Measurements from ENCODE around the gene CD101.
A peak's percentile ranks its signal among the peaks of the same experiment; 100 is the strongest.

The CD101 gene

DNA sequence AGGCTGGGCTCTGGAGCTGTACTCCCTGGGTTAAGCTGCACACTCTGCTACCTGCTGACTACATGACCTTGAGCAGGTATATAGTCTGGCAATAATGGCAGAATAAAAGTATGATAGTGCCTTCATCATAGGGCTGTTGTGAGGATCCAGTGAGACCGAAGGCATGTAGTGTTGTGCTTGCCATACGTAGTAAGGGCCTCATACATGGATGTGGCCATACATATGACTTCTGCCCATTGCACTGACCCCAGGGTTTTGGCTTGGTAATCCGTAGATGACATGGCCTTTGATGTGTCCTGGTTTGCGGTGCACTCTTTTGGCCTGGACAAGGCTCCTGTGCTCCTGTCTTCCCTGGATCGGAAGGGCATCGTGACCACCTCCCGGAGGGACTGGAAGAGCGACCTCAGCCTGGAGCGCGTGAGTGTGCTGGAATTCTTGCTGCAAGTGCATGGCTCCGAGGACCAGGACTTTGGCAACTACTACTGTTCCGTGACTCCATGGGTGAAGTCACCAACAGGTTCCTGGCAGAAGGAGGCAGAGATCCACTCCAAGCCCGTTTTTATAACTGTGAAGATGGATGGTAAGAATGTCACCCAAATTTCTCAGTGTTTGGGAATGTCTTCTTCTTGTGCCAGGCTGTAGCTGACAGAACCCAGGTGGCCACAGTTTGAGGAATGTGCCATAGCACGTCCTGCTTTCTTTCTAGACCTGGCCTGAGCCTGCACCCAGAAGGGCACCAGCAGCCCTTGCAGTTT lies 17.0 kb upstream of the CD101 start:
- Histone ChIP-seq H3K4me3 (ENCODE audit: severe bottlenecking) (no peak overlapping the region), H3K27ac (ENCODE audit: poor library complexity, severe bottlenecking) (no peak overlapping the region), H3K4me1 (ENCODE audit: insufficient read depth, poor library complexity, severe bottlenecking) (peaks cover 10% of the 10 kb centered on the region), H3K36me3 (ENCODE audit: low read depth) (peaks cover 27% of the 10 kb centered on the region), H3K27me3 (ENCODE audit: insufficient read depth, poor library complexity, severe bottlenecking) (no peaks in the 10 kb centered on the region), H3K9me3 (ENCODE audit: severe bottlenecking) (no peaks in the 10 kb centered on the region)
- DNase-seq (ENCODE audit: low spot score) (no peak), ATAC-seq (ENCODE audit: low read depth) (no peak)
- TF ChIP-seq, protein P1, sequence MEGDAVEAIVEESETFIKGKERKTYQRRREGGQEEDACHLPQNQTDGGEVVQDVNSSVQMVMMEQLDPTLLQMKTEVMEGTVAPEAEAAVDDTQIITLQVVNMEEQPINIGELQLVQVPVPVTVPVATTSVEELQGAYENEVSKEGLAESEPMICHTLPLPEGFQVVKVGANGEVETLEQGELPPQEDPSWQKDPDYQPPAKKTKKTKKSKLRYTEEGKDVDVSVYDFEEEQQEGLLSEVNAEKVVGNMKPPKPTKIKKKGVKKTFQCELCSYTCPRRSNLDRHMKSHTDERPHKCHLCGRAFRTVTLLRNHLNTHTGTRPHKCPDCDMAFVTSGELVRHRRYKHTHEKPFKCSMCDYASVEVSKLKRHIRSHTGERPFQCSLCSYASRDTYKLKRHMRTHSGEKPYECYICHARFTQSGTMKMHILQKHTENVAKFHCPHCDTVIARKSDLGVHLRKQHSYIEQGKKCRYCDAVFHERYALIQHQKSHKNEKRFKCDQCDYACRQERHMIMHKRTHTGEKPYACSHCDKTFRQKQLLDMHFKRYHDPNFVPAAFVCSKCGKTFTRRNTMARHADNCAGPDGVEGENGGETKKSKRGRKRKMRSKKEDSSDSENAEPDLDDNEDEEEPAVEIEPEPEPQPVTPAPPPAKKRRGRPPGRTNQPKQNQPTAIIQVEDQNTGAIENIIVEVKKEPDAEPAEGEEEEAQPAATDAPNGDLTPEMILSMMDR (IDR thresholded peaks at IDR 0.05; ENCODE audit: poor library complexity, severe bottlenecking), result no peak

DNA sequence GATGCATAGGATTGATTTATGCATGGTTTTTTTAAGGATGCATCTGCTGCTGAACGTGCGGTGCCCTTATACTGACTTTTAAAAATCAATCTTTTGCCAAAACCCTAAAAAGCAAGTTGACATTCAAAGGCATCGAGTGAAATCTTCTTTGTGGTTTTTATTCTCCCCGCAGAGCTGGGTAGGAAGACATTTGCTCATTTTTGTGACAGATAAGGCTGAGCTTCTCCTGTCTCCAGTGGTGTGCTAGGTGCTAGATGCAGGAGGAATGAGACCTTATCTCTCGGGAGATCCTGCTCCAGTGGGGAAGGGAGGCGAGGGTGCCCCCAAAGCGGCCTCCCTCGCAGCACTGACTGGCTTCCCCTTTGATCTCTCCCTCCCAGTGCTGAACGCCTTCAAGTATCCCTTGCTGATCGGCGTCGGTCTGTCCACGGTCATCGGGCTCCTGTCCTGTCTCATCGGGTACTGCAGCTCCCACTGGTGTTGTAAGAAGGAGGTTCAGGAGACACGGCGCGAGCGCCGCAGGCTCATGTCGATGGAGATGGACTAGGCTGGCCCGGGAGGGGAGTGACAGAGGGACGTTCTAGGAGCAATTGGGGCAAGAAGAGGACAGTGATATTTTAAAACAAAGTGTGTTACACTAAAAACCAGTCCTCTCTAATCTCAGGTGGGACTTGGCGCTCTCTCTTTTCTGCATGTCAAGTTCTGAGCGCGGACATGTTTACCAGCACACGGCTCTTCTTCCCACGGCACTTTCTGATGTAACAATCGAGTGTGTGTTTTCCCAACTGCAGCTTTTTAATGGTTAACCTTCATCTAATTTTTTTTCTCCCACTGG lies 14.9 kb upstream of the CD101 start:
- Histone ChIP-seq H3K4me1 (ENCODE audit: insufficient read depth, poor library complexity, severe bottlenecking) (peaks cover 27% of the 10 kb centered on the region), H3K36me3 (ENCODE audit: low read depth) (peaks cover 29% of the 10 kb centered on the region), H3K27me3 (ENCODE audit: insufficient read depth, poor library complexity, severe bottlenecking) (no peaks in the 10 kb centered on the region), H3K27ac (ENCODE audit: poor library complexity, severe bottlenecking) (no peak overlapping the region), H3K4me3 (ENCODE audit: severe bottlenecking) (no peak overlapping the region), H3K9me3 (ENCODE audit: severe bottlenecking) (no peaks in the 10 kb centered on the region)
- DNase-seq (ENCODE audit: low spot score) (no peak), ATAC-seq (ENCODE audit: low read depth) (no peak)
- TF ChIP-seq, protein P1 (IDR thresholded peaks at IDR 0.05; ENCODE audit: poor library complexity, severe bottlenecking), result no peak

DNA sequence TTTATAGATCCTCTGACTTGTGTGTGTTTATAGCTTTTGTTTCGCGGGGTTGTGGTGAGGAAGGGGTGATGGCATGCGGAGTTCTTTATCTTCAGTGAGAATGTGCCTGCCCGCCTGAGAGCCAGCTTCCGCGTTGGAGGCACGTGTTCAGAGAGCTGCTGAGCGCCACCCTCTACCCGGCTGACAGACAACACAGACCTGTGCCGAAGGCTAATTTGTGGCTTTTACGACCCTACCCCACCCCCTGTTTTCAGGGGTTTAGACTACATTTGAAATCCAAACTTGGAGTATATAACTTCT lies 14.4 kb upstream of the CD101 start:
- ATAC-seq (ENCODE audit: low read depth) (no peak), DNase-seq (ENCODE audit: low spot score) (no peak)
- Histone ChIP-seq H3K4me1 (ENCODE audit: insufficient read depth, poor library complexity, severe bottlenecking) (peaks cover 27% of the 10 kb centered on the region), H3K36me3 (ENCODE audit: low read depth) (peaks cover 30% of the 10 kb centered on the region), H3K9me3 (ENCODE audit: severe bottlenecking) (no peaks in the 10 kb centered on the region), H3K4me3 (ENCODE audit: severe bottlenecking) (no peak overlapping the region), H3K27me3 (ENCODE audit: insufficient read depth, poor library complexity, severe bottlenecking) (no peaks in the 10 kb centered on the region), H3K27ac (ENCODE audit: poor library complexity, severe bottlenecking) (no peak overlapping the region)
- TF ChIP-seq, protein P1 (IDR thresholded peaks at IDR 0.05; ENCODE audit: poor library complexity, severe bottlenecking), result no peak

DNA sequence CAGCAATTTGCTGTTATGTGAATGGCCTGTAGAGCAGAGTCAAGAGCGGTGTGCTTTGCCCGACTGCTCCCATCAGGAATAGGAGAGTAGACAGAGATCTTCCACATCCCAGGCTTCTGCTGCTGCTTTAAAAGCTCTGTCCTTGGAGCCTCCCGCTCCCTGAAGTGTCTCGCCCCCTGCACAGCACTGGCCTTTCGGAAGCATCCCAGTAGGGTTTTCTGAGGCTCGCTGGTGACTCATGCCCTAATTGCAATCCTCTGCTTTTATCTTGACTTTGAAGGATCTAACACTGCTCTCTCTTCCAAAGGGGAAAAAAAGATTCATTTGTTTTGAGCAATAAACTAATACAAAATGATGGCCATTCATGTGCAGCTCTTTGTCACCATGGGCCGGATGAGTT lies 13.3 kb upstream of the CD101 start:
- Histone ChIP-seq H3K27me3 (ENCODE audit: insufficient read depth, poor library complexity, severe bottlenecking) (no peaks in the 10 kb centered on the region), H3K27ac (ENCODE audit: poor library complexity, severe bottlenecking) (peak overlapping the region; percentile 75), H3K4me1 (ENCODE audit: insufficient read depth, poor library complexity, severe bottlenecking) (peaks cover 27% of the 10 kb centered on the region), H3K4me3 (ENCODE audit: severe bottlenecking) (no peak overlapping the region), H3K9me3 (ENCODE audit: severe bottlenecking) (no peaks in the 10 kb centered on the region), H3K36me3 (ENCODE audit: low read depth) (peaks cover 32% of the 10 kb centered on the region)
- TF ChIP-seq, protein P1 (IDR thresholded peaks at IDR 0.05; ENCODE audit: poor library complexity, severe bottlenecking), result no peak
- DNase-seq (ENCODE audit: low spot score) (no peak), ATAC-seq (ENCODE audit: low read depth) (no peak)

DNA sequence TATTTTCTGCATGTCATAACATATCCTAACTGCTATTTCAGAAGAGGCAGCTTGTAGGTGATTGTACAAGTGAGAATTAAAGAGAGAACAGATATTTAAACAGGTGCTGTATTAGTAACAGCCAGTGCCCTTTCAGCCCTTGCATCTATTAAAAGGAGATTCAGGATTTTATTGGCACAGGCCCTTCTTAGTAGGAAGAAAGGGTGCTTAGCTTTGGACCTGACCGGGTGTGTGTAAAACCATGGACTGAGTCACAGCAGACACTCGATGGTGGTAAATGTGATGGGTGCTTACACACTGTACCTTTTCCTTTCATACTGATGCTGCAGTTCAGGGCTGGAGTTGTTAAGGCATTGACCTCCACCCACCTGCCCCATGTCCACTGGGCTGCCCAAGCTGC lies 12.7 kb upstream of the CD101 start:
- no peak for DNase-seq (ENCODE audit: low spot score)
- H3K27me3 ChIP-seq (ENCODE audit: insufficient read depth, poor library complexity, severe bottlenecking), result no peaks in the 10 kb centered on the region
- TF ChIP-seq, protein P1 (IDR thresholded peaks at IDR 0.05; ENCODE audit: poor library complexity, severe bottlenecking), result no peak
- H3K9me3 ChIP-seq (ENCODE audit: severe bottlenecking), result no peaks in the 10 kb centered on the region
- peak overlapping the region; percentile 75 for H3K27ac ChIP-seq (ENCODE audit: poor library complexity, severe bottlenecking)
- peaks cover 29% of the 10 kb centered on the region for H3K36me3 ChIP-seq (ENCODE audit: low read depth)
- peak; percentile 53 for ATAC-seq (ENCODE audit: low read depth)
- H3K4me3 ChIP-seq (ENCODE audit: severe bottlenecking), result no peak overlapping the region
- H3K4me1 ChIP-seq (ENCODE audit: insufficient read depth, poor library complexity, severe bottlenecking), result peaks cover 27% of the 10 kb centered on the region

All from RWPE2 (cell line).